Transverse colon (tissue), 4 donors: ENCODE data around the gene SRGAP1. TPM values are rescaled to one million over a fixed set of nuclear protein-coding genes. Genes with fewer than 3 reads are reported as not detected.

Source experiments
- DNase-seq: peaks from one replicate; pipeline ENCODE4 v3.0.0-alpha.2; 2019
- H3K27ac ChIP-seq, 4 donors: fragments of 200-600 bp; sonication (generic); 2 replicates each; pipeline ENCODE4 v1.5.1; 2016 to 2018; ENCODE audit warnings: inconsistent platforms in 4 of 4
- H3K27me3 ChIP-seq: fragments of 200-600 bp; sonication (generic); 2 replicates; pipeline ENCODE4 v1.5.1; 2017; ENCODE audit warnings: inconsistent platforms
- H3K36me3 ChIP-seq, 4 donors: fragments of 200-600 bp; sonication (generic); 2 replicates each; pipeline ENCODE4 v1.5.1; 2017 to 2019; ENCODE audit warnings: inconsistent platforms in 4 of 4
- H3K4me1 ChIP-seq, 4 donors: fragments of 200-600 bp; sonication (generic); 2 replicates each; pipeline ENCODE4 v1.5.1; 2017 to 2020; ENCODE audit warnings: inconsistent platforms in 4 of 4
- H3K4me3 ChIP-seq, 4 donors: fragments of 200-600 bp; sonication (generic); 1 replicate in 1 of 4; 2 replicates in 3 of 4; pipeline versions ENCODE4 v1.5.1 to v1.6.1; 2017 to 2019; ENCODE audit warnings: inconsistent platforms in 4 of 4
- H3K9me3 ChIP-seq, 2 donors: fragments of 200-600 bp; sonication (generic); 2 replicates each; pipeline ENCODE4 v1.5.1; 2017 to 2019; ENCODE audit warnings: inconsistent platforms in 2 of 2
- EP300 ChIP-seq: sonication (generic); formaldehyde crosslinking; IDR thresholded peaks from one replicate; pipeline ENCODE4 v1.6.1; 2017; ENCODE audit warnings: antibody characterized with exemption, low read depth
- POLR2A ChIP-seq: fragments of 450-650 bp; IDR thresholded peaks from one replicate; pipeline ENCODE4 v1.6.1; 2016; ENCODE audit warnings: antibody characterized with exemption, mild to moderate bottlenecking, moderate library complexity
- POLR2AphosphoS5 ChIP-seq, 3 donors: sonication (generic); formaldehyde crosslinking; IDR thresholded peaks; one replicate each; pipeline ENCODE4 v1.6.1; 2016; ENCODE audit warnings: antibody characterized with exemption in 3 of 3
- WGBS, 2 donors: methylation state at CpG; one replicate each; pipeline ENCODE4 v1.1.5; 2018; ENCODE audit warnings: low coverage in 1 of 2; 5-methylcytosine and 5-hydroxymethylcytosine counted together
- in situ Hi-C, 4 donors: fragments of 200-750 bp; cut with MboI; loops; one replicate each; pipeline versions ENCODE4 v1.15.0 to v1.15.1; 2017; ENCODE audit warnings: low sequenced_read_pairs in 3 of 4, low pct_ligation_motif_present in 1 of 4, low pct_unique_long_range_greater_than_20kb in 1 of 4
- intact Hi-C: fragments of 100-400 bp; cut with DNase I; formaldehyde crosslinking; loops from one replicate; pipeline ENCODE4 v1.15.1; 2023; ENCODE audit warnings: low total_unique reads
- total RNA-seq, 4 donors: library from RNA; depleted of rRNA; stranded (reverse); fragments of >200 nt; gene quantifications; one replicate each; pipeline ENCODE4 v1.1.0, GENCODE V29; 2016
- TF ChIP-seq, protein P1 (sequence below), 5 experiments: fragments of 200-600 bp in 3 of 5; fragments of 450-650 bp in 2 of 5; sonication (generic) in 3 of 5; IDR thresholded peaks; 1 replicate in 2 of 5; 2 replicates in 3 of 5; pipeline ENCODE4 v1.5.1; 2016 to 2017; ENCODE audit warnings: antibody characterized with exemption in 5 of 5, inconsistent platforms in 3 of 5, mild to moderate bottlenecking in 2 of 5, moderate library complexity in 1 of 5

Gene SRGAP1
- total RNA-seq, 4 donors from 2014 or later = 16.0 to 720 (median 51.4) TPM

DNA sequence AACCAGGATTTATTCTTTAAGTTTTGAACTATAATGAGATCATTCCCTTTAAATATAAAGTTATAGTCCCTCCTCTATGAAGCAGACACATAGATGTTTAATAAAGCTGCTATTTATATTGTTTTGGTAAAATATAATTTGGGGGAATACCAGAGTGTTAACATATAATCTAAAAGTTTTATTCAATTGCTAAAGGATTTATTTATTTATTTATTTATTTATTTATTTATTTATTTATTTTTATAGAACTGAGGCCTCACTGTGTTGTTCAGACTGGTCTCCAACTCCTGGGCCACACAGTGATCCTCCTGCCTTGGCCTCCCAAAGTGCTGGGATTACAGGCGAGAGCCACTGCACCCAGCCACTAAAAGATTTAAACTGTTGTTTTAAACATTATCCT lies 278.9 kb downstream of the SRGAP1 start:
- peaks cover 0 to 14% (median 4%) of the 10 kb centered on the region in 4 donors for H3K36me3 ChIP-seq
- no peak overlapping the region for H3K4me3 ChIP-seq
- DNase-seq = no peak

DNA sequence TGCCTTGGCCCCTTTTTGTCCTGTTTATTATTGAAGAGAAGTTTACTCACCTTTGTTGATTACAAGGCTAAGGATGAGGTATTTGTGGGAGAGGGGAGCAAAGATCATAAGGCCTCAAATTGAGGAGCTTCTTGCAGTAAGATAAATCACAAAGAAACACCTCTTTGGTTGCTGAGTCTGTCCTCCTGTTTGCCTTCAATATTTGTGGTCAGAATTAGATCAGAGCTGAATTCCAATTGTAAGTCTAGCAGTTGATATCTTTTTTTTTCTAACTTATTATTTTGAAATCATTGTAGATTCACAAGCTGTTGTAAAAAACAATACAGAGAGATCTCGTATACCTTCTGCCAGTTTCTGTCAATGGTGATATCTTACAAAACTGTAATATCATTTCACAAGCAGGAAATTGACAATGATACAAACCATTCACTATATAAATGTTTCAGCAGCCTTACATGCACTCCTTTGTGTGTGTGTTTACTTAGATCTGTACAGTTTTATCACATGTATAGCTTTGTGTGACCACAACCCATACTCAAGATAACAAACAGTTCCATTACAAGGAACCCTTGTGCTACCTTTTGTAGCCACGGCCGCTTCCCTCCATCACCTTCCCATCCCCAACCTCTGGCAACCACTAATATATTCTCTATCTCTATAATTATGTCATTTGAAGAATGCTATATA lies 280.2 kb downstream of the SRGAP1 start:
- Histone ChIP-seq H3K27me3 (no peaks in the 10 kb centered on the region), H3K4me3 (no peak overlapping the region), H3K4me1 (no peaks in the 10 kb centered on the region), H3K36me3 (peaks cover 0 to 22% (median 6%) of the 10 kb centered on the region in 4 donors), H3K9me3 (no peaks in the 10 kb centered on the region), H3K27ac (no peak overlapping the region)
- intact Hi-C loops (no loop called here), in situ Hi-C loops (no loop called here)
- 57 to 70% methylated on average over 3 of the region's 3 CpGs for WGBS, 2 donors
- no peak for DNase-seq
- TF ChIP-seq POLR2AphosphoS5 (IDR thresholded peaks at IDR 0.05) (no peak), POLR2A (no peak), EP300 (no peak)
- TF ChIP-seq, protein P1, sequence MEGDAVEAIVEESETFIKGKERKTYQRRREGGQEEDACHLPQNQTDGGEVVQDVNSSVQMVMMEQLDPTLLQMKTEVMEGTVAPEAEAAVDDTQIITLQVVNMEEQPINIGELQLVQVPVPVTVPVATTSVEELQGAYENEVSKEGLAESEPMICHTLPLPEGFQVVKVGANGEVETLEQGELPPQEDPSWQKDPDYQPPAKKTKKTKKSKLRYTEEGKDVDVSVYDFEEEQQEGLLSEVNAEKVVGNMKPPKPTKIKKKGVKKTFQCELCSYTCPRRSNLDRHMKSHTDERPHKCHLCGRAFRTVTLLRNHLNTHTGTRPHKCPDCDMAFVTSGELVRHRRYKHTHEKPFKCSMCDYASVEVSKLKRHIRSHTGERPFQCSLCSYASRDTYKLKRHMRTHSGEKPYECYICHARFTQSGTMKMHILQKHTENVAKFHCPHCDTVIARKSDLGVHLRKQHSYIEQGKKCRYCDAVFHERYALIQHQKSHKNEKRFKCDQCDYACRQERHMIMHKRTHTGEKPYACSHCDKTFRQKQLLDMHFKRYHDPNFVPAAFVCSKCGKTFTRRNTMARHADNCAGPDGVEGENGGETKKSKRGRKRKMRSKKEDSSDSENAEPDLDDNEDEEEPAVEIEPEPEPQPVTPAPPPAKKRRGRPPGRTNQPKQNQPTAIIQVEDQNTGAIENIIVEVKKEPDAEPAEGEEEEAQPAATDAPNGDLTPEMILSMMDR (IDR thresholded peaks at IDR 0.05) = no peak

More for the DNA sequence above, 278.9 kb downstream of the SRGAP1 start:
- 86% methylated on average over 1 of the region's 1 CpG; no CpG with 5 or more reads in 1 of the 2 donors for WGBS, 2 donors
- no peak overlapping the region for H3K27ac ChIP-seq
- no peaks in the 10 kb centered on the region for H3K27me3 ChIP-seq
- intact Hi-C loops = no loop called here
- TF ChIP-seq, protein P1 (IDR thresholded peaks at IDR 0.05) = no peak
- TF ChIP-seq EP300 (no peak), POLR2AphosphoS5 (IDR thresholded peaks at IDR 0.05) (no peak), POLR2A (no peak)
- H3K9me3 ChIP-seq = no peaks in the 10 kb centered on the region
- H3K4me1 ChIP-seq = no peaks in the 10 kb centered on the region
- in situ Hi-C loops = no loop called here

DNA sequence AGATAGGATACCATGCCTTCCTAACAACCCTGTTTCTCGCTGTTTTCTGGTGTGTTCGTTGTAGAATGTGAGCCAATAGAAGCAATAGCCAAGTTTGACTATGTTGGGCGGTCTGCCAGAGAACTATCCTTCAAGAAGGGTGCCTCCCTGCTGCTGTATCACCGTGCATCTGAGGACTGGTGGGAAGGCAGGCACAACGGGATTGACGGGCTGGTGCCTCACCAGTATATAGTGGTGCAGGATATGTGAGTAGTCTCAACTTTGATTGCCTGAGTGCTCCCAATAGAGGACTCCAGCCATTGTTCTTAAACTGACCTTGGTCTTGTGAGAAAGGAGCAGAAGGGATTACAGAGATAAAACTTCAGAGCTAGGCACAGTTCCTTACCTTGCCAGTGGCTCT lies 281.4 kb downstream of the SRGAP1 start:
- H3K4me1 ChIP-seq = no peaks in the 10 kb centered on the region
- TF ChIP-seq POLR2A = no peak
- TF ChIP-seq, protein P1 (IDR thresholded peaks at IDR 0.05) = no peak
- no peak for TF ChIP-seq EP300
- TF ChIP-seq POLR2AphosphoS5 (IDR thresholded peaks at IDR 0.05) = no peak
- H3K4me3 ChIP-seq = no peak overlapping the region
- in situ Hi-C loops = no loop called here
- intact Hi-C loops = no loop called here
- DNase-seq = no peak
- H3K27me3 ChIP-seq = no peaks in the 10 kb centered on the region
- WGBS, 2 donors = 90% methylated on average over 6 of the region's 6 CpGs; no CpG with 5 or more reads in 1 of the 2 donors
- peaks cover 0 to 22% (median 6%) of the 10 kb centered on the region in 4 donors for H3K36me3 ChIP-seq
- no peak overlapping the region for H3K27ac ChIP-seq
- H3K9me3 ChIP-seq = no peaks in the 10 kb centered on the region

DNA sequence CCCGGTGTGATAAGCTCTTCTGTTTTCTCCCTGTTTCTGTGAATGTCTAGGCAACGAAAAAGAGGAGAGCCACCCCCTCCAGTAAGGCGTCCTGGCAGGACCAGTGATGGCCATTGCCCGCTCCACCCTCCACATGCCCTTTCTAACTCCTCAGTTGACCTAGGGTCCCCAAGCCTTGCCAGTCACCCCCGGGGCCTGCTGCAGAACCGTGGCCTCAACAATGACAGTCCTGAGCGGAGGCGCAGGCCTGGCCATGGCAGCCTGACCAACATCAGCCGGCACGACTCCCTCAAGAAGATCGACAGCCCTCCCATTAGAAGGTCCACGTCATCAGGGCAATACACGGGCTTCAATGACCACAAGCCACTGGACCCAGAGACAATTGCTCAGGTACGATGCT lies 283.3 kb downstream of the SRGAP1 start:
- Histone ChIP-seq H3K4me3 (no peak overlapping the region), H3K9me3 (no peaks in the 10 kb centered on the region), H3K27ac (no peak overlapping the region), H3K27me3 (no peaks in the 10 kb centered on the region), H3K4me1 (no peaks in the 10 kb centered on the region), H3K36me3 (peaks cover 0 to 18% (median 6%) of the 10 kb centered on the region in 4 donors)
- TF ChIP-seq EP300 (no peak), POLR2A (no peak), POLR2AphosphoS5 (IDR thresholded peaks at IDR 0.05) (no peak)
- TF ChIP-seq, protein P1 (IDR thresholded peaks at IDR 0.05) = no peak
- 92 to 98% methylated on average over 6 to 14 of the region's 14 CpGs for WGBS, 2 donors
- in situ Hi-C loops (no loop called here), intact Hi-C loops (no loop called here)
- no peak for DNase-seq
